Ovary (tissue), 9 donors: Measurements from ENCODE around the gene IBSP. TPM values are rescaled to one million over a fixed set of nuclear protein-coding genes. Genes with fewer than 3 reads are reported as not detected.

ENCODE experiments used
- DNase-seq, 5 donors: peaks; one replicate each; pipeline ENCODE4 v3.0.0-alpha.2; 2019 to 2020
- H3K27ac ChIP-seq, 2 donors: fragments of 200-600 bp; one replicate each; pipeline versions ENCODE4 v1.5.1 to v1.8.0; 2019 to 2022
- H3K27me3 ChIP-seq: fragments of 200-600 bp; one replicate; pipeline ENCODE4 v1.8.0; 2022
- H3K36me3 ChIP-seq: fragments of 200-600 bp; sonication (generic); one replicate; pipeline ENCODE4 v1.5.1; 2019
- H3K4me1 ChIP-seq: one replicate; pipeline ENCODE4 v1.8.1; 2013; ENCODE audit warnings: mild to moderate bottlenecking, moderate library complexity; ENCODE audit not compliant: insufficient read depth
- H3K4me3 ChIP-seq: fragments of 200-600 bp; sonication (generic); one replicate; pipeline ENCODE4 v1.5.1; 2017
- H3K9me3 ChIP-seq, 2 donors: fragments of 200-600 bp in 1 of 2; sonication (generic) in 1 of 2; one replicate each; pipeline versions ENCODE4 v1.5.1 to v1.8.1; 2013 to 2019; ENCODE audit warnings: mild to moderate bottlenecking in 1 of 2, moderate library complexity in 1 of 2
- EP300 ChIP-seq: sonication (generic); formaldehyde crosslinking; IDR thresholded peaks from one replicate; pipeline ENCODE4 v1.6.1; 2017; ENCODE audit warnings: antibody characterized with exemption
- POLR2A ChIP-seq: fragments of 450-650 bp; IDR thresholded peaks from one replicate; pipeline ENCODE4 v1.6.1; 2017; ENCODE audit warnings: antibody characterized with exemption, mild to moderate bottlenecking, moderate library complexity
- WGBS, 3 donors: extraction: QIAGEN DNeasy Blood & Tissue Kit in 1 of 3; methylation state at CpG; one replicate each; pipeline versions ENCODE4 v1.1.5 to v1.1.7; 2013 to 2017; 5-methylcytosine and 5-hydroxymethylcytosine counted together
- intact Hi-C, 4 donors: fragments of 100-400 bp; cut with DNase I; formaldehyde crosslinking; loops; one replicate each; pipeline versions ENCODE4 v1.11.0 to v1.15.1; 2022 to 2023
- polyA plus RNA-seq, 2 donors: library from polyadenylated mRNA; stranded (reverse); fragments of 200-250 nt in 1 of 2; fragments of 350-450 nt in 1 of 2; fragmentation: Illumina TruSeq in 1 of 2; extraction: RNeasy Lipid Tissue Mini Kit (QIAGEN cat#74804) in 1 of 2; gene quantifications; one replicate each; pipeline ENCODE4 v1.2.3, GENCODE V29; 2013 to 2014
- total RNA-seq, 7 donors: library from RNA; depleted of rRNA in 2 of 7; stranded (reverse); fragments of >200 nt in 2 of 7; fragmentation: NEBNext Ultra II Directional in 3 of 7; extraction: Animal tissue kit (Norgen Biotek cat#: 25700) in 3 of 7; gene quantifications; one replicate each; pipeline versions ENCODE4 v1.1.0 to v1.2.4, GENCODE V29; 2016 to 2023
- TF ChIP-seq, protein P1 (sequence below), 3 donors: fragments of 450-650 bp in 2 of 3; fragments of 200-600 bp in 1 of 3; IDR thresholded peaks; one replicate each; pipeline versions ENCODE4 v1.5.1 to v1.8.0; 2016 to 2022; ENCODE audit warnings: antibody characterized with exemption in 3 of 3, mild to moderate bottlenecking in 1 of 3
- donor health status: DM: no; HTN: no; CAD: no; lungs with moderate emphysema.
- donor health status: DM: no; HTN: no; CAD: no.
- donor health status: Bipolar disorder and iron deficiency.
- donor health status: DM: yes; HTN: yes; CAD: no.
- donor health status: DM: no; HTN: no; CAD: no.
- donor health status: DM: yes; HTN: yes; CAD: no.

Gene IBSP
- total and polyA plus RNA-seq, 9 donors = not detected

DNA sequence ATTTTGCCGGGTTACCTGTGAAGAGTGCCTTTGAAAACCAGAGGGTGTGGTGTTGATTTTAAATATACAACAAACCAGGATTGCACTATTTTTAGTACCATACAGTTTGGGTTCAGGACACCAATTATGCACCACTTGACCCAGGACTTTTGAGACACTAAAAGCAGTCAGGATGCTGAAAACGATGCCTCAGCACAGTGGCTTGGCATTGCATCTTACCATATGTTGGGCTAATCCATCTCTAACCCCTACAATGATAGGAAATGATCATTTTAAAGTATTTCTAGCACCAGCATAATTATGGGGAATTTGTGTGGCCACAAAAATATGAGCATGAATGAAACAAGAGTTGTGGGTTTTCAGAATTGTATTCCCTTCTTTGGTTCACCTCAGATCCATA is 4.1 kb downstream of the IBSP start:
- intact Hi-C loops = no loop called here
- no peaks in the 10 kb centered on the region for H3K36me3 ChIP-seq
- no peak overlapping the region for H3K4me3 ChIP-seq
- TF ChIP-seq POLR2A (no peak), EP300 (no peak)
- TF ChIP-seq, protein P1, sequence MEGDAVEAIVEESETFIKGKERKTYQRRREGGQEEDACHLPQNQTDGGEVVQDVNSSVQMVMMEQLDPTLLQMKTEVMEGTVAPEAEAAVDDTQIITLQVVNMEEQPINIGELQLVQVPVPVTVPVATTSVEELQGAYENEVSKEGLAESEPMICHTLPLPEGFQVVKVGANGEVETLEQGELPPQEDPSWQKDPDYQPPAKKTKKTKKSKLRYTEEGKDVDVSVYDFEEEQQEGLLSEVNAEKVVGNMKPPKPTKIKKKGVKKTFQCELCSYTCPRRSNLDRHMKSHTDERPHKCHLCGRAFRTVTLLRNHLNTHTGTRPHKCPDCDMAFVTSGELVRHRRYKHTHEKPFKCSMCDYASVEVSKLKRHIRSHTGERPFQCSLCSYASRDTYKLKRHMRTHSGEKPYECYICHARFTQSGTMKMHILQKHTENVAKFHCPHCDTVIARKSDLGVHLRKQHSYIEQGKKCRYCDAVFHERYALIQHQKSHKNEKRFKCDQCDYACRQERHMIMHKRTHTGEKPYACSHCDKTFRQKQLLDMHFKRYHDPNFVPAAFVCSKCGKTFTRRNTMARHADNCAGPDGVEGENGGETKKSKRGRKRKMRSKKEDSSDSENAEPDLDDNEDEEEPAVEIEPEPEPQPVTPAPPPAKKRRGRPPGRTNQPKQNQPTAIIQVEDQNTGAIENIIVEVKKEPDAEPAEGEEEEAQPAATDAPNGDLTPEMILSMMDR (IDR thresholded peaks at IDR 0.05) = no peak
- no peaks in the 10 kb centered on the region for H3K4me1 ChIP-seq
- WGBS, 3 donors = 68 to 77% (median 75%) methylated on average over 2 of the region's 2 CpGs
- no peaks in the 10 kb centered on the region for H3K9me3 ChIP-seq
- H3K27me3 ChIP-seq = no peaks in the 10 kb centered on the region
- no peak for DNase-seq
- no peak overlapping the region for H3K27ac ChIP-seq

DNA sequence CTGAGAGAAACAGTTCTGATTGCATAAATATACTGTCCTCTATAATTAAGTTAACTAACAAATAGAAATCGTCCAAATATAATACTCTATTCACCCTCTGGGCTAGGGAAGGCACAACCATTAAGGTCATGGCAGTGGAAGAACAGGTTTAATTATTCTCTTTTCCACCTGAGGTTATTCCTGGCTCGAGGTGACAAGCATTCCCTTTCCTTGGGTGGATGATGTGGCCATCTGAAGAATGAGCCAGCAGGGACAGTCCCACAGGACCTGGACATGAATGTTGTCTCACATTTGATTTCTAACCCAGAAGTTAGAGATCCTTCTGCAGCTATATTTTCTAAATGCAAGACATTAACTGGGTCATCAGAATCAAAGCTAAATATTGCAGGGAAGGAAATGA is 5.5 kb downstream of the IBSP start:
- Histone ChIP-seq H3K36me3 (no peaks in the 10 kb centered on the region), H3K27me3 (no peaks in the 10 kb centered on the region), H3K9me3 (no peaks in the 10 kb centered on the region), H3K27ac (no peak overlapping the region), H3K4me3 (no peak overlapping the region), H3K4me1 (no peaks in the 10 kb centered on the region)
- no peak for DNase-seq
- intact Hi-C loops = no loop called here
- TF ChIP-seq, protein P1 (IDR thresholded peaks at IDR 0.05) = no peak
- TF ChIP-seq EP300 = no peak
- TF ChIP-seq POLR2A = no peak
- WGBS, 3 donors = 70 to 81% (median 74%) methylated on average over 2 of the region's 2 CpGs

DNA sequence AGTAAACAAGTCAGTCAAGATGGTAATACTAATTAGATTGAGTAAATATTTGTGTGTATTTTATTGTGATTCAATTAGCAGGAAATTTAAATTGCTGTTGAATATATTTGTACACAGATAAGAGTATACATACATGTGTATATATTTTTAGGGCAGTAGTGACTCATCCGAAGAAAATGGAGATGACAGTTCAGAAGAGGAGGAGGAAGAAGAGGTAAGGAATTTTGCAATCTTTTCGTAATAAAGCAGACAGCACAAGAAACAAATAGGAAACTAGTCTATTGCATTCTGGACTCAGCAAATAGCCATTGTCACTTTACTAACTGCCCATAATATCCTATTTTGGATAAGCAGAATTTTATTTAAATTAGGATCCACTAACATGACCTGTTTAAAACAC is 6.6 kb downstream of the IBSP start:
- no peak for DNase-seq
- 76 to 80% (median 79%) methylated on average over 2 of the region's 2 CpGs for WGBS, 3 donors
- Histone ChIP-seq H3K27ac (no peak overlapping the region), H3K4me3 (no peak overlapping the region), H3K4me1 (no peaks in the 10 kb centered on the region), H3K9me3 (no peaks in the 10 kb centered on the region), H3K36me3 (no peaks in the 10 kb centered on the region), H3K27me3 (no peaks in the 10 kb centered on the region)
- intact Hi-C loops = no loop called here
- TF ChIP-seq, protein P1 (IDR thresholded peaks at IDR 0.05) = no peak
- TF ChIP-seq EP300 = no peak

DNA sequence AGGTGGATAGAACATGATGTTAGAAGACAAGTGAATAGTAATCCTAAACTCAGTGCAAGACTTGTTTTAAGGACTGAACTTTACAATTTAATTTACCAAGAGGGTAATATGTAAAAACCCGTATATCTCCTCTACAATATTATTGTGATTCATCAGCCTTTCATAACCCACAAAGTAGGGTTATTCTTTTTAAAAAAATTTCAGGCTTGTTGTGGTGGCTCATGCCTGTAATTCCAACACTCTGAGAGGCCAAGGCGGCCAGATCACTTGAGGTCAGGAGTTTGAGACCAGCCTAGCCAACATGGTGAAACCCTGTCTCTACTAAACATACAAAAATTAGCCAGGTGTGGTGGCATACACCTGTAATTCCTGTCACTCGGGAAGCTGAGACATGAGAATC is 7.2 kb downstream of the IBSP start:
- intact Hi-C loops = no loop called here
- no peak for DNase-seq
- Histone ChIP-seq H3K9me3 (no peaks in the 10 kb centered on the region), H3K27me3 (no peaks in the 10 kb centered on the region), H3K36me3 (no peaks in the 10 kb centered on the region), H3K4me3 (no peak overlapping the region), H3K4me1 (no peaks in the 10 kb centered on the region), H3K27ac (no peak overlapping the region)
- TF ChIP-seq, protein P1 (IDR thresholded peaks at IDR 0.05) = no peak
- TF ChIP-seq EP300 (no peak), POLR2A (no peak)
- WGBS, 3 donors = 88 to 91% (median 89%) methylated on average over 3 of the region's 3 CpGs

DNA sequence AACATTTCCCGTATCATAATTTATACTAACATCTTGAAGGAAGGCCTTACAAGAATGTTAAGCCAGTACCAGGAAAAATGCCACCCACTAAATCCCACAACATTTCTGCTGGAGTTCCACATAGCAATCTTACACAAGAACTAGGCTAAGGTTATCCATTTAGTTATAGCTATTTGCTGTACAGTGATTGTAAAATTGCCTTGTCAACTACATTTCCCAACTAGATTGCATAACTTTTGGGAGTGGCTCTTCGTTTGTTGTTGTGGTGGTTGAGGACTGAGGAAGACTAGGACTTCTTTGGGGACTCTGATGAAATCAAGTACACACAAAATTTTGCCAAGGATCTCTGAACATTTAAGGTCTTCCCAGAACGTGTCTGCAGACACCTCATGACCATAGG is 8.0 kb downstream of the IBSP start:
- DNase-seq = no peak
- intact Hi-C loops = no loop called here
- Histone ChIP-seq H3K9me3 (no peaks in the 10 kb centered on the region), H3K27me3 (no peaks in the 10 kb centered on the region), H3K27ac (no peak overlapping the region), H3K4me1 (no peaks in the 10 kb centered on the region), H3K4me3 (no peak overlapping the region), H3K36me3 (no peaks in the 10 kb centered on the region)
- TF ChIP-seq EP300 = no peak
- TF ChIP-seq, protein P1 (IDR thresholded peaks at IDR 0.05) = no peak
- TF ChIP-seq POLR2A = no peak
- 73 to 79% (median 79%) methylated on average over 3 of the region's 3 CpGs for WGBS, 3 donors
